OCI-M2 (cell line): ENCODE results near the gene EML6.

Source experiments
- DNase-seq: peaks from one replicate; lab custom pipeline; 2025; ENCODE audit not compliant: unreplicated experiment; lab: John Stamatoyannopoulos, UW

The EML6 gene

DNA sequence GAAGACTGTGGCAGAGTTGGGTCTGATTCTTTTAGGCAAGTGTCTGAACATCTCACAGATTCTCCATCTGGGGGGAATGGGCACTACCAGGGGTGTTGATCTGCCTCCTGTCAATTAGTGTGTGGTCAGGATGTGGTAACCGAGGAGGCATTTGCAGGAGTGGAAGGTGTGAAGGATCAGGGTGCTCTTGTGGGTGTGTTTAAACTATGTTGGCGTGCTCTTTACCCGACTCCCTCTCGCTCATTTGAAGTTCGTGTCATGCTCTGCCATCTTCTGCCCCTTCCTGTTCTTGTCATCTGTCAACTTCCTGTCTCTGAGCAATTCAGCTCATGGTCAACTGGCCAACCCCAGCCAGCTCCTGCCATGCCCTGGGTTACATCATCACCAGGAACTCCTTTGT is 218.9 kb downstream of the EML6 start:
- no peak for DNase-seq

DNA sequence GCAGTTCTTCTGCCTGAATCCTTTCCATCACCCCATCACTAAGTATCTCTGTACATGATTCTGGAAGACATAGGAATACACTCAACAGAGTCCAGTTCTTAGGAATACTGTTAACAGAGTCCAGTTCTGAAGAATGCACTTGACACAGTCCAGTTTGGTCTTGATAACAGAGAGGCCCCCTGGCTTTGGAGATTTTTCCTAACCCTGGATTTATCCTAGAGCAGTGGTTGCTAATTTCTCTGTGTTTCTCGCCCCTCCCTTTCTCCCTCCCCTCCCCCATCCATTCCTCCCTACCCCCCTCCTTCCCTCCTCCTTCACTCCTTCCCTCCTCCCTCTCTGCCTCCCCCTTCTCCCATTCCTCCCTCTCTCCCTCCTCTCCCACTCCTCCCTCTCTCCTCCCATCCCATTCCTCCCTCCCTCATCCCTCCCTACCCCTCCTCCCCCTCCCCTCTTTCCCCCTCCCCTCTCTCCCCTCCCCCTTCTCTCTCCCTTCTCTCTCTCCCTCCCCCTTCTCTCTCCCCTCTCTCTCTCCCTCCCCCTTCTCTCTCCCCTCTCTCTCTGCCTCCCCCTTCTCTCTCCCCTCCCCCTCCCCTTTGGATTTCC is 221.4 kb downstream of the EML6 start:
- DNase-seq, result no peak

DNA sequence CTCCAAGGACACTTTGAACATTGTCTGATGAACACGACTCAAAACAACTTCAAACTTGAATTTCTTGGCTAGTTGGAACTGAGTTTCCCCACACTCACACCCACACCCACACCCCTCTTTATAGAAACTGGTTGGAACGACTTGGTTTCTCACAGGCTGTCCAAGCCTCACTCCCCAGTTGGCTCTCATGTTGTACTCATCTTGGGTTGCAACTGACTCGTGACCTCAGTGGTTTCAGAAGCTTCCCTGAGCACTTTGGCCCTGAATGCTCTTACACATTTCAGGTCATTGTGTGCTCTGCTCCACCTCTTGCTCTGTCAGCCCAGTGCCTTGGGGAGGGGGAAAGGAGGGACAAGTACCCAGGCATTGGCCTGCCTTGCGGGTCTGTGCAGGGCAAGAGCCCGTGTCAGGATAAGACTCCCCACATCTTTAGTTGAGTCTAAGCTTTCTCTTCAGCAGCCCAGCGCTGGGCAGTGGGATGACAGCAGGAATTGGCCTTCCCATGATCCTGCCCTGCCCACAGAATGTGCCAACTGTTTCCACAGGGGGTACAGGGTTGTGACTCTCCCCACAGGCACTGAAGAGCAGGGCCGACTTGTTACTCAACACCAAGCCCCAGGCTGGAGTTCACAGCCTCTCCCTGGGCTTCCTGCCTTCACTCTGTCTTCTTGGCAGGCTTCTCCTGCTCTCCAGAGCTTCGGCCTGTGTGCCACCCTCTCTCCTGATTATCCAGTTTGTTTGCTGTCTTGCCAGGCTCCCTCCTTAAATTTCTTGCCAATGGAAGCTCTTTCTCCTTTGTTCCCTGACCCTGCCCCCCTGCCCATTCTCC is 222.1 kb downstream of the EML6 start:
- no peak for DNase-seq

DNA sequence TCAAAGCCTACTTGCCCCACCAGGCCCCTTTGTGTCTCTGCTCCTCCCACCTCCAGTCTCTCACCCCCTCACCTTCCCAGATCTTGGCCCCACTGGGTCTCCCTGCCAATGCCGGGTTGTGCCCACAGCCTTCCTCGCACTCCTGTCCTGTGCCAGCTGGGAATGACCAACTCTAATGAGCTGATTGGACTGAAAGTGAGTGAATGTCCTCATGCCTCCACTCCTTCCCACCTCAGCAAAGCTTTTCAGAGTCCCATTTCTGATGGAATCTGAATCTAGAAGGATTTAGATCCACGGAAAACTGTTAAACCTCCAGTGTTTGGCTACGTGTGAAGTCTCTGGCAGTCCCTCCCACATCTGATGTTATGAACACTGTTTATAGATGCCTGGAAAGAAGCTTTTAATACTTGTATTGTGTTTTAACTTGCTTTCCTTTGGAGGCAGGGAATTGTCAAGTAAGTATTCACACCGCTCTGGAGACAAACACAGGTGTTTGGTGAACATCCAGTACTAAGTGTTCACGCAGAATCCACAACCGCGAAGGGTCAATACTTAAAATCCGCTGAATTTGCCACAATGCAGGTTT is 222.9 kb downstream of the EML6 start:
- DNase-seq, result no peak

DNA sequence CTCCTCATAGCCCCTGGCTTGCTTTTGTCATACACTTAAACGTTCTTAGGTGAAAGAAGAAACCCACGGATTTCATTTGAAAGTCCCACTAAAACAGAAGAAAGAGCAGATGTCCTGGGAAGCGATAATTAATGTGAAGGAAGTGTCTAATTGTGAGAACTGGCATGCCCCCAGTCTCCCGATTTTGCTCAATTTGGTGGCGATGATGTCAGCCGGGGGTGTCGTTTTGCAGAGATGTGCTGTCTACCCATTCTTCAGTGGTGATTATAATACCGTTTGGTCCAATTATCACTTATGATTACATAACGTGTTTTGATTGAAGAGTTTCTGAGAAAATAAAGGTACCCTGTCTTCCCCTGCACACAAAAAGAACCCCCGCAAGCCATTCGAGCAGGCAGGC is 223.7 kb downstream of the EML6 start:
- no peak for DNase-seq

DNA sequence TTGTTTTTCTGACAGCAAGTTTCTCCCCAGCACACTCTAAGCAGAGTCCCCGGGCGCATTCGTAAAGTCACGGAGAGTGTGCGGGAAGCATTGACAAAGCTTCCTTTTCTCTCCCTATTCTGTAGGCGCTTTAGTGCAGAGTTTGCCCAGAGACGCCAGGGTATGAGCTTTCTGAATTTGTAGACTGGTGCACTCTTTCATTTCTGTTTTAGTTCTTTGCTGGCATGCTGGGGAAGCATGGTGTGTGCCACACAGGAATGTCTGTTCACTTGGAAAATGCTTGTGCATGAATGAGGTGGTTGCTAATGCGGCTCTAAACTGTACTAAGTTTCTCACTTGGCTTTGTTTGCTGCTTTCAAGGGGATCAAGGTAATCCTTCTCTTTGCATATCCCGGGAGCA is 224.2 kb downstream of the EML6 start:
- no peak for DNase-seq

DNA sequence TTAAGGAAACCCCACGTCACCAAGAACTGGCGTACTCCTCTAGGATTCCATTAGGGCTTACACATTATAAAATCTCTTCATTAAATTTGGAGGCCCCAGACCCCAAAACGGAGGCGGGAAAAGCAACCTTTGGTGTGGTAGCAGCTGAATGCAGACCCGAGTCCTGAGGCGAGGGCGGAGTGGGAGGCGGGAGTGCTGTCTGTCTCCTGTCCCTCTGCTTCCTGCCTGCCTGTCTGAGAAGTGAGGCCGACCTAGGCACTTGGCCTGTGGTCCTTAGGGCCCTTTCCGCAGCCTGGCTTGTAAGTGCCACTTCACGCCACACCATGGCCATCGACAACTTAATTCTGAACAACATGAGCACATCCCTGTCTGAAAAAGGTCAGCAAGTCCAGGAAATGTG is 224.7 kb downstream of the EML6 start:
- no peak for DNase-seq

DNA sequence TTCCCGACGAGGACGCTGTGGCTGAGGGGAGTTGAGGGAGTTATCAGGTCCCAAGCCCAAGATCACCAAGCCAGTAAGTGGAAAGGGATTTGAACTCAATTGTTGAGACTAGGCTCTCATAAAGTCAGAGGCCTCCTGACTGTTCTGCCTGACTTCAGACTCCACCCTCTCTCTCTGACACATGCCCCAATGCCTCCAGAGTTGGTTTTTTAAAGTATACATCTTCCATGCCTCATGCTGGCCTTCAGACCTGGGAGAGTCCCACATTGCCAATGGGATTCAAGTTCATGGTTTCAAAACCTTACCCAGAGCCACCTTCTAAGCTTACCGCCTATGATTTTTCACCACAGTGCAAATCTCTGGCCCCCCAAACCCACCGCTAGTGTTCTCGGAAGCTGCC is 226.0 kb downstream of the EML6 start:
- DNase-seq, result no peak

DNA sequence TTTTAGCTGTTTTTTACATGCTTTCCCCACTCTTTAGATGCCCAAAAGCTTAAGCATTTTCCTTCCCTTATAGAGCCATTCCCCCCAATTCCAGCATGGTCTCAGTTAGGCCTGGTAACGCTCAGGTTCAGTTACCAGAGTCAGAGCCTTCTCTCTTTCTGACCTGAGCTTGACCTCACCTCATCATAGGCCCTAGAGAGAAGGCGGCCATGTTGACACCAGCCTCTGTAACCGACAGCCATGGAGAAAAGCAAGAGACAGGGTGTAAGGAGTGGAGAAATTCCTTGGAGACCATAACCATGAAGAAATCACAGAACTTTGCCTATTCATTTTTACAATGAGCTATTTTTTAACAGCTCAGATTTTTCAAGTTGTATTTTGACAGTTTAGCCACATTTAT is 227.3 kb downstream of the EML6 start:
- DNase-seq, result no peak

DNA sequence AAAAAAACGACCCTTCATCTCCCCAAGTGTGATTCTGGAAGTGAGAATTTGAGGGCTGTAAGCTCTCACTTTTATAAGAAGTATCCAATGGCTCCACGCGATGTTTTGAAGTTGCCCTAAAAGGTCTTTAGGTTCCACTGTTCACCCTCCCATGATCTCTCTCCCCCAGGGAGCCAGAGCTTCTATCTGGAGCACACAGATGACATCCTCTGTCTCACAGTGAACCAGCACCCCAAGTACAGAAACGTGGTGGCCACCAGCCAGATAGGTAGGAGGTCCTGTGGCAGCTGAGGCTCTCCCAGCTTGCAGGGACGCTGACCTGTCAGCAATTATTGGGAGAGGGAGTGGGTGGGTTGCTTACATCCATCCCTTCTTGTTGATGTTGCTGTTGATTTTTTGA is 229.0 kb downstream of the EML6 start:
- DNase-seq, result no peak

DNA sequence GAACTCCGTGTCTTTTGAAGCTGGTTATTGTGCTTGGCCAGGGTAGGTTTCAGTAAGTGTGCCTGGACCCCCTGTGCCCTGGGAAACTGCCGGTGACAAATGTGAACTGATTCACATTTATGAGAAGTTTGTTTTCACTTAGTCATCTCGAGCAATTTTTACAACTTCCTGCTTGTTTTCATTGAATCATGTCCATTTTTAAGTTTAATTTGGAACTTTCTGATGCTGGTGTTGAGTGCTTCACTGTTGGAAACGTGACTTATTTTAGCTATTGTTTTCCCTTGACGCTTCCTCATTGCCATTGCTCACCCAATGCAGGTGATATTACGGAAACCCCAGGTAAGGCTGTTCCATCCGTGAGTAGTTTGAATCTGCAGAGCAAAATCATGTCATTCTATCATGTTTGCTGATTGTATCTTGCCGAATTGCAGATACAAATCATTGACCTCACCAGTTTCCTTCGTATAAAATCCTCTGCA is 229.6 kb downstream of the EML6 start:
- DNase-seq, result no peak

DNA sequence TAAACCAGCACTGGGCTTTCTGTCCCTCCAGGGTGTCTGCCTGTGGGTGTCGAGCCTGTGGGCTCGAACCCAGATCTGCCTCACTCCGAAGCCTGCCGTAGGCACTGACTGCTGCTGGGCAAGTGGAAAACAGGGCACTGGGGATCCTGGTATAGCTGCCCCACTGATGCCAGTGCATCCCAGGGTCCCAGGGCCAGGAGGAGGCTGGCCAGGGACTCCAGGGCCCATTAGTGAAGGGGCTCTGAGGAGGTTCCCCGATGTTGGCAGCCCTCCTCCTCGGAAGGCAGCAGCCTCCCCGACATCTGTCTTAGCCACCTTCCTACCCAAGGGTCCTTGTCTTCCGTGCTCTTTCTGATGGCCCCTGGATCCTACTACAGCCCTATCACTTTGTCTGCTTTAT is 230.7 kb downstream of the EML6 start:
- no peak for DNase-seq

DNA sequence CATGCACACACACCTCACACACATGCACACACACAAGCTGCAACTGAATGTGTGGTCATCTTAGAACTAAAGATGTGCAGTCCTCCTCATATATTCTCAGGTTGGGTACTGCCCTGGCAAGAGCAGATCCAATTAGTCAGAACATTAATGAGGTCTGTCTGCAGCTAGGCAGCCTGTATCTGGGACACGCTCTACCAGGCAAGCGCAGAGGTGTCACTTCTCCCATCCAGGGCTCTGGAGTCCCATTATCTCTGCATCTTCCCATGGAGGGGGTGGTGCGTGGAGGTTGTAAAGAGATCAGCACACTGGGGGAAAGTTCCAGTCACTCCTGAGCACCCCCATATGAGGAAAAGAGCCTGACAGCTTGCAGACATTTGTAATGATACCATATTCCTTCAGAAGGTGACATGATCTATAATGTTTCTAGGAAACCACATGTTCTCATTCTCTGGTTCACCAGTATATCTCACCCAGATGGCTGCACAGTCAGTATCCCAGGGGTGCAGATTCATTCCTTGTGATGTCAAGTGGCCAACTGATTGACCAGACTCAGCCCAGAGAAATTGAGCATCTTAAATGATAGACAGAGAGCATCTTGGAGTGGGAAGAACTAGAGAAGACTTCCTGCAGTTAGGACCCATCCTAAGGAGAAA is 231.4 kb downstream of the EML6 start:
- no peak for DNase-seq

DNA sequence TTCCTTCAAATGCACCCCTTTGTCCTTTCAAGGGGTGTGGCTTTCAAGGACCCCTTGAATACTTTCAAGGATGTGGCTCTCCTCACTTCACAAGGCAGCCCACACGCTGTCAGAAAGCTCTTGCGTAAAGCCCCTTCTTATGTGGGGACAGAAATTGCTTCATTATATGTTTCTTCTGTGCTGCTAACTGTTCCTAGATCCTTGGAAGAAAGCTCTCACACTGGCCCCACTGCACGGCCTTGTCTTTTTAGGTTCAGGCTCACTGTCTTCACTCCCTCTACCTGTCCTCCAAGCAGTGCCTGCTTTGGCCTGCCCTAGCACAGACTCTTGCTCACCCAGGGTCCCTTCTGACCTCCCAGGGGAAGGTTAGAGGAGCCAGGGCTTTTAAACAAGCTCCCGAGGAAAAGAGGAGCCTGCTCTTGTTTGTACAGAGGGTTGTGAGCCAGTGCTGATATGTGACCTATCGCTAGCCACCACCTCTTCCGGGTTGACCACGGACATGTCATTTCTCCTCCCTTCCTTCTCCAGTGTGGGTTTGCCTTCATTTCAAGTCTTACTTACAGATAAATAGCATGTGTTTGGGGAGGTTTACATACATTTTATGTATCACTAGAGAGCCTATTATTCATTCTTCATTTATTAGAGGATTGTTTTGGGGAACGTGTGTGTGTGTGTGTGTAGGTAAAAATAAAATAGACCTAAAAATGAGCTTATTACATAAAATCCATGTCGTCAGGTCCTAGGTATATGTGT is 232.1 kb downstream of the EML6 start:
- DNase-seq, result no peak

DNA sequence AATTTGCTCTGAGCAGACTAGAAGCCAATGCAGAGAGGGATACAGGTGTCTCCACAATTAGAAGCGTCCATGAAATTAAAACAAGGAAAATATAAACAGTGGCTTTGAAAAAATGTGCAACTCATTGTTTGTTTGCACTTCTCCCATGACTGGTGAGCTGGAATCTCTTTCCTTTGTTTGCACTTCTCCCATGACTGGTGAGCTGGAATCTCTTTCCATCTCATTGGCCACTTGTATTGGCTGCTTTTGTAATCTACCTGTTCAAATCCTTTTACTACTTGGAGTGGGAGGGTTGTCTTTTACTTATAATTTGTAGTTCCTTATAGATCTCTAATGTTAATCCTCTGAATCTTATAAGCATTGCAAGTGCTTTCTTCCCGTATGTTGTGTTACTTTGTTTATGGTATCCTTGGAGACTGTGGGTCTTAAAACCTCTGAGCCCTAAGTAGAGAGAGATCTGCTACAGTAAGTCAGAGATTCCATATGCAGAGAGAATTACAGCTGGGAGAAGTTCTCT is 232.7 kb downstream of the EML6 start:
- DNase-seq, result no peak

DNA sequence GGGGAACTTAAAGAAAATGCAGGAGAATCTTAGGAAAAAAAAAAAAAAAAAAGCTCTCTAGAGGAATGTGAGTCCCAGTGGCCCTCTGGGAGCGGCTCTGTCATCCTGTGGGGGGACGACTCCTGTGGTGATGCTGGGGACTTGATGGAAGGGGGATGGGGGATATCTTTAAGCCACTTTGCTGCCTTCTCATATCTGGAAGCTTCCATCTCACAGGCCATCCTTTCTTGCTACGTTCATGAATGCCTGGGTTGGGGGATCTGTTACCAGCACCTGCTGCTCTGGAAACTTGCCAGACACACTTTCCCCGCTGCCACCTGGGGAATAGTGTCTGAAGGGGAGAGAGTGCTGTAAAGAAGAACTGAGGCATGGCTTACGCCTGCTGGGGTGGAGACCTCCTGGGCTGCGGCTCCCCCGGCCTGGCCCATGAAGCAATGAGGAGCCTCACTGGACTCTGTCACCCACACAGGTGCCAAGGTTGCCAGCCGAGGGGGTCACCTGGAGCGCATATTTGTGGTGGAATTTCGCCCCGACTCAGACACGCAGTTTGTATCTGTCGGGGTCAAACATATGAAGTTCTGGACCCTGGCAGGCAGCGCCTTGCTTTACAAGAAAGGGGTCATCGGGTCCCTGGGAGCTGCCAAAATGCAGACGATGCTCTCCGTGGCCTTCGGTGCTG is 234.0 kb downstream of the EML6 start:
- no peak for DNase-seq

DNA sequence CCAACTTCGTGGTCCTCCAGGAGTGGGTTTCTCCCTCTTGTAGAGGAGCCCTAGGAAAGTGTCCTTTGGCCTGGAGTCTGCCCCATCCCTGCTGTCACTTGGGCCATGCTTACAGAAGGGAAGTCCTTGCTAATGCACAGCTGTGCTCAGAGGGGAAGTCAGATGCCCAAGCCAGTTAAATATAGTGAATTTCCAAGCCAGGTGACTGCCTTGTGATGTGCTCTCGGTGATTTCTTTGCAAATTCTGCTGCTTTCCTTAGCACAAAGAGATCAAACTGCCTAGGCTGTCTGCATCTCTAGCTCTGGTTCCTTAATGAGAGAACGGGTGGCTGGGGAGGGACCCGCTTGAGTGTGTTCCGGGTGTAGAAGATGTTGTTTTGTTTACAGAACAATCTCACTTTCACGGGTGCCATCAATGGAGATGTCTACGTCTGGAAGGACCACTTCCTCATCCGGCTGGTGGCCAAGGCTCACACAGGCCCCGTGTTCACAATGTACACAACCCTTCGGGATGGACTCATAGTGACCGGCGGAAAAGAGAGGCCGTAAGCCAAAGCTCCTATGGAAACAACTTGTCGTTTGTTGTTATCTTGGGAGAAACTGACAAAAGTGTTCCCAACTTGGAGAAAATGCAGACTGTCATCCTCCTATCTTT is 235.4 kb downstream of the EML6 start:
- no peak for DNase-seq

DNA sequence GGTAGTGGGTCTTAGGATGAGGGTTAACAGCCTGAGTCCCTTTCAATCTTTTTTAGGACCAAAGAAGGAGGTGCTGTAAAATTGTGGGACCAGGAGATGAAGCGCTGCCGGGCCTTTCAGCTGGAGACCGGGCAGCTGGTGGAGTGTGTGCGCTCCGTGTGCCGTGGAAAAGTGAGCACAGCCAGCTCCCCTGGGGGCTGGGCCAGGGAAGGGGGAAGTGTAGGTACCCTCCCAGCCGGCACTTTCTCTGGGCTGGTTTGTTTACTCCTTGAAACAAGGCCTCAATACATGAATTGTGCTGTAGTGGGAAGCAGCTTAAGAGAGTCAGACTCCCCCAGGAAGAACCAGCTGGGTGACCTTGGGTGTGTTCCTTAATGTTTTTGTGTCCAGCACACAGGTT is 236.7 kb downstream of the EML6 start:
- no peak for DNase-seq

DNA sequence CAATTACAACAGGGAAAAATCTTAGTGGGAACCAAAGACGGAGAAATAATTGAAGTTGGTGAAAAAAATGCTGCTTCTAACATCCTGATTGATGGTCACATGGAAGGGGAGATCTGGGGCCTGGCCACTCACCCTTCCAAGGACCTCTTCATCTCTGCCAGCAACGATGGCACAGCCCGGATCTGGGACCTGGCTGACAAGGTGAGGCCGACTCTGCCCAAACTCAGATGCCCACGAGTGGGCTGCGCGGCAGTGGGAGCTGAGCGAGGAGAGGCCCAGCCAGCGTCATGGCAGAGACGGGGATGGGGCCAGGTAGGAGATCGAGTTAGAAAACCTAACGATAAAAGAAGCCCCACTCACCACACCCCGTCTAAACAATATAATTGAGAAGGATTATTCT is 239.0 kb downstream of the EML6 start:
- DNase-seq, result no peak

DNA sequence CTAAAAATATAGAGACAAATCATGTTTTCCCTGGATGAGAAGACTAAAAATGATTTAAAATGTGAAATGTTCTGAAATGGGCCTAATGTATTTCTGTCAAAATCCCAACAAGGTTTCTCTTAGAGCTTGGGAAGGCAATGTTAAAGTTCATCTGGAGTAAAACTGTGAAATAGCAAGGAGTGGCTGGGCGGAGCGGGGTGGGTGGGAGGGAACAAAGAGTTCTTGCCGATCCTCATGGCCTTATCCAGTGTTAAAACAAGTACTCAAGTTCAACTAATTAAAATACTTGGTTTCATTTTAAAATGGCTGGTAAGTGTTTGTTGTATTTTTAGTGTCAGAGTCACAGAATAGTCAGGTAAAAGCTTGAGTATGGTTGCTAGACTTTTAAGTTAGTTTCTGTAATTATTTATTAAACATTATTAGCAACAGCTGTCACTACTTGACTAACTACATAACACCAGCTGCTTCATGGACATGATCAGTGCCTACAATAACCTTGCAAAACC is 239.5 kb downstream of the EML6 start:
- DNase-seq, result no peak
